Measurements from ENCODE around the gene MGMT. TPM values are rescaled to one million over a fixed set of nuclear protein-coding genes. Genes with fewer than 3 reads are reported as not detected.

The MGMT gene
- total RNA-seq, 1 experiment from 2014 or later: 9.4 TPM

DNA sequence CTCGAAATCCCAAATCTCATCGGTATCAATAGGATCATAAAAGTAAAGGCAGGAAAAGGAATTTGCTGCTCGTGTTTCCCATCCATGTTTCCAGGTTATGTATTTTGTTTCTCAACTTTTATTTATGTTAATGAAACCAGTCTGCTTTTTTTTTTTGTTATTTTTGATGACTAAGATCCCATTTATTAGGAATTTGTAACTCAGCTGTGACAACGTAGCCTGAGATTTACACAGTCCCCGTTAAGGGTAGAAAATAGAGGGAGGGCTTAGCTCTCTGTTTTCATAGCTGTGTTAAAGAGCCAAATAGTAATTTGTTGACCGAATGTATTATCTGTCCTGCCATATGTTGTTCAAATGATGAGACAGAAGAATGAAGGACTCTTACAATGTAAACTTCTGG, 164.0 kb downstream of the MGMT start:
- no peaks in the 10 kb centered on the region for H3K27me3 ChIP-seq (replicated peaks)
- H3K36me3 ChIP-seq: no peaks in the 10 kb centered on the region
- no peak for DNase-seq (ENCODE audit: low read depth in 1 of 2, low spot score in 2 of 2)
- H3K4me1 ChIP-seq (replicated peaks): no peaks in the 10 kb centered on the region
- H3K27ac ChIP-seq: no peak overlapping the region
- peaks cover 14% of the 10 kb centered on the region for H3K9me3 ChIP-seq (replicated peaks)
- H3K4me3 ChIP-seq: no peak overlapping the region

DNA sequence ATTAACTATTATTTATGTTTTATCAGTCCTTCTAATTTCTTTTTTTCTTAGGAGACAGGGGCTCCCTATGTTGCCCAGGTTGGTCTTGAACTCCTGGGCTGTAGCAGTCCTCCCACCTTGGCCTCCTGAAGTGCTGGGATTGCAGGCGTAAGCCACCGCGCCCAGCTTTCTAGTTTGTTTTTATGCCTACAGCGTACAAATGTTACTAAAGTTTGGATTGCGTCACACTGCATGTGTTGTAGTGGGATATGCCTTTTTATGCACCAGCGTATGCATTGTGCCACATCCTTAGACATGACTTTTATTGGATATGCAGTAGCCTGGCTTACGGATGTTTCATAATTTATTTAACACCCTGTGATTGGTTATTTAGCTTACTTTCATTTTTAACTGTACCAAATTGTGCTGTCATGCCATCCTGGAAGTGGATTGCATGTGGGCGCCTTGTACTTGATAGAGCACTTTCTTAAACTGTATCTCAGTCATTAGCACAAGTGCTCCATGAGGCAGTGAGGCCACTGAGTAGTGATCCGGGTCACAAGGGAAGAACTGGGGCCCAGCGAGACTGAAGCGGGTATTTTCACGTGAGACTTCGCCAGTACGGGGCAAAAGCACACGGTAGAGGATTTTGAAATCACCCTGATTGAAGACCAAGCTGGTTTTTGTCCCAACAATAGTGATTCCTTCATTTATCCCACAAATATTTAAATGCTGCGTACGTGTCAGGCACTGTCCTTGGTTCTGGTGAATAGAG, 165.0 kb downstream of the MGMT start:
- Histone ChIP-seq H3K36me3 (no peaks in the 10 kb centered on the region), H3K27ac (no peak overlapping the region), H3K9me3 (replicated peaks) (peaks cover 16% of the 10 kb centered on the region), H3K4me3 (no peak overlapping the region), H3K4me1 (replicated peaks) (no peaks in the 10 kb centered on the region), H3K27me3 (replicated peaks) (no peaks in the 10 kb centered on the region)
- no peak for DNase-seq (ENCODE audit: low read depth in 1 of 2, low spot score in 2 of 2)

DNA sequence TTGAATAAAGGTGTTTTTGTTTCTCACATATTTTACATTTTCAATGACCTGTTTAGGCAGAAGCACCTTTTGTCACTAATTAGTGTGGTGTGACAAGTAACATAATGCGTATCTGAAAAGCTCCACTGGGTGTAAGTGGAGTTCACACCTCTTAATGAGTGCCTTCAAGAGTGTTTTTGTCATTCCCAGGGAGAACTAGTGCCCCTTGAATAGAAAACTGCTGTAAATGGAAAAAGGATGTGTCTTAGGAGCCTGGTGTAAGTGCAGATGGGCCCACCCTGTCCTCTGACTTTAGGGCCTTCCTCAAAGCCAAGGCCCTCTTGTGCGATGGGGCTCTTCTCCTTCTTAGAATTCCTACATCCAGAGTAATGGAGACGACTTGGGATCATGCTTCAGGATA, 170.0 kb downstream of the MGMT start:
- Histone ChIP-seq H3K4me3 (no peak overlapping the region), H3K9me3 (replicated peaks) (peaks cover 6% of the 10 kb centered on the region; the same call in 1 of the 2 replicates), H3K27ac (no peak overlapping the region), H3K27me3 (replicated peaks) (no peaks in the 10 kb centered on the region), H3K36me3 (no peaks in the 10 kb centered on the region), H3K4me1 (replicated peaks) (no peaks in the 10 kb centered on the region)
- DNase-seq (ENCODE audit: low read depth in 1 of 2, low spot score in 2 of 2): no peak

DNA sequence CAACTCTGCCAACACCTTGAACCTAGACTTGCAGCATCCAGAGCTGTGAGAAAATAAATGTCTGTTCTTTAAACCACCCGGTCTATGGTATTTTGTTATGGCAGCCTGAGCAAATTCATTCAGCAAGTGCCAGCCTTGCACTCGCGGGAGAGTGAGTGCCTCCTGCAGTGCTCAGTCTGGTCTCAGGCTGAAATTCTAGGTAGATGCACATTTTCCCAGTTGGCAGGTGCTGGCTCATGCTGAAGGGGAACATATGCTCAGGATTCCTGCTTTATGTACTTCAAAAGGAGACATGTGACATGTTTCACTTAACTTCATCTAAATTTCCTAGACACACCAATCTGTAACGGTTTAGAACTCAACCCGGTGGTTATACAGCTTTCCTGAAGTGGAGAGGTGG, 170.8 kb downstream of the MGMT start:
- no peaks in the 10 kb centered on the region for H3K4me1 ChIP-seq (replicated peaks)
- H3K27me3 ChIP-seq (replicated peaks): no peaks in the 10 kb centered on the region
- no peak for DNase-seq (ENCODE audit: low read depth in 1 of 2, low spot score in 2 of 2)
- no peaks in the 10 kb centered on the region for H3K36me3 ChIP-seq
- H3K4me3 ChIP-seq: no peak overlapping the region
- H3K9me3 ChIP-seq (replicated peaks): peaks cover 6% of the 10 kb centered on the region; the same call in 1 of the 2 replicates
- H3K27ac ChIP-seq: no peak overlapping the region

DNA sequence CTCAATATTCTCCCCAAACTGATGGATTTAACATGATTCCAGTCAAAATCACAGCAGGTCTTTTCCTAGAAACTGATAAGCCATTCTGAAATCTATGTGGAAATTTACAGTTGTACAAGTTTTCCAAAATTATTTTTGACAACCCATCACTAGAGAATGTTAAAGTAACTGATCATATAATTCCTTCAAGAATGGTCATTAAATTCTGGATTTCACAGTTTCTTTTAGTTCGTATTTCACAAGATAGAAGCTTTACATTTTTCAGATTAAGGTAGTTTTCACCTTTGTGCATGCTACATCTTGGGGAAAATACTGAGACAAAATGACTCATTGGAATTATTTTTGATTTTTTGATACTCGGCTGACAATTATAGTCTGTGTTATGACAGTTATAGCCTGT, 174.3 kb downstream of the MGMT start:
- H3K27ac ChIP-seq: no peak overlapping the region
- no peak overlapping the region for H3K4me3 ChIP-seq
- H3K27me3 ChIP-seq (replicated peaks): no peaks in the 10 kb centered on the region
- H3K36me3 ChIP-seq: no peaks in the 10 kb centered on the region
- no peak for DNase-seq (ENCODE audit: low read depth in 1 of 2, low spot score in 2 of 2)
- no peaks in the 10 kb centered on the region for H3K4me1 ChIP-seq (replicated peaks)
- H3K9me3 ChIP-seq (replicated peaks): peaks cover 1% of the 10 kb centered on the region; the same call in 1 of the 2 replicates

DNA sequence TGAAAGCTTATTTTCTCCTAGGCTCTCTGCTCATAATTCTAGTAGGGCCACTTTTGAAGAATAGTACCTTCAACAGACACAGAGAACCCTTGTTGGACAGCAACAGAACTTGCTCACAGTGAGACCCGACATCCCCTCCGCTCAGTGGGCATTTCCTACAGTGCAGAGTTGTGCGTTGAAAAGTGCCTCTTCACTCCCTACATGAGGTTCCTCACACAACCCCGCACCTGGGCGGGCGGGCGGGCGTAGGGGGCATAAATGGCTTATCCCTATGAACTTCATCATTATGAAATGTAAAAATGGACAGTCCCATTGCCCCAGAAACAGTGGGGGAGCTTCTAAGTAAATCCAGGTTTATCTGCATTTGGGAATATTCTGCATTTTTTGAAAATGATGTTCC, 174.9 kb downstream of the MGMT start:
- no peak overlapping the region for H3K27ac ChIP-seq
- H3K4me1 ChIP-seq (replicated peaks): no peaks in the 10 kb centered on the region
- no peak for DNase-seq (ENCODE audit: low read depth in 1 of 2, low spot score in 2 of 2)
- H3K4me3 ChIP-seq: no peak overlapping the region
- H3K9me3 ChIP-seq (replicated peaks): no peaks in the 10 kb centered on the region; the same call in 1 of the 2 replicates
- no peaks in the 10 kb centered on the region for H3K27me3 ChIP-seq (replicated peaks)
- H3K36me3 ChIP-seq: no peaks in the 10 kb centered on the region

DNA sequence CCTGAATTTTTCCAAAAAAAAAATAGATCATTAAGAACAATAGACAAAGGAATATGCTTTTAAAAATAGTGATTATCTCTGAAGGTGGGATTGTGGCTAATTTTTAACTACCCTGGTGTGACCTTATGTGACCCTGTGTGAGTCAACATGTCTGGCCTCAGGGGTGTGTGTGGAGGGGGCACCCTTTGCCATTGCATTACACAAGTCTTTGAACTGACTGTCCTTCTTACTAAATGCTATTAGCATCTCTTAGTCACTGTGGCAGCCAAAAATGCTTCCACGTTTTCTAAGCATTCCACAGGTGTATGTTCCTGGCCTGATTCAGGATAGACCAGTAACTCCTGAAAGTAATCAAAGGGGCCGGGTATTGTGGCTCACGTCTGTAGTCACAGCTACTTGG, 175.4 kb downstream of the MGMT start:
- H3K27me3 ChIP-seq (replicated peaks): no peaks in the 10 kb centered on the region
- H3K36me3 ChIP-seq: no peaks in the 10 kb centered on the region
- no peak overlapping the region for H3K4me3 ChIP-seq
- no peaks in the 10 kb centered on the region for H3K4me1 ChIP-seq (replicated peaks)
- H3K9me3 ChIP-seq (replicated peaks): no peaks in the 10 kb centered on the region; the same call in 1 of the 2 replicates
- H3K27ac ChIP-seq: no peak overlapping the region
- no peak for DNase-seq (ENCODE audit: low read depth in 1 of 2, low spot score in 2 of 2)

DNA sequence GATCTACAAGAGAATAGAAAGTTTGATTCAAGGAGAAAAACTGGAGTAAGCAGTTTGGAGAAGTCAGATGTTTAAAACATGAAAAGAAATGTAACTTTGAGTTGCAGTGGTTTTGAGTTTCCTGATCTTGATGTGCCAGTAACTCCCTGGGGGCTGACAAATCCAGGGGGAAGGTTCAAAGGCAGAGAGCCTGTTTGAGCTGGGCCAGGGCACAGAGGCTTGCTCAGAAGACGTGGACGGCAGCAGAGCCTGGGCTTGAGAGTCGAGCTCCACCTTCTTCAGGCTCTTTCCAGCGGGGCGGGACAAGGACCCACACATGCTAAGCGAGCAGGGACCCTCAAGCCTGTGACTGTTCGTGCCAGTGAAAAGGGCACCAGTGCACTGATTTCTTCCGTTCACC, 176.2 kb downstream of the MGMT start:
- no peaks in the 10 kb centered on the region for H3K4me1 ChIP-seq (replicated peaks)
- H3K27ac ChIP-seq: no peak overlapping the region
- peaks cover 4% of the 10 kb centered on the region for H3K9me3 ChIP-seq (replicated peaks)
- H3K27me3 ChIP-seq (replicated peaks): no peaks in the 10 kb centered on the region
- H3K36me3 ChIP-seq: no peaks in the 10 kb centered on the region
- H3K4me3 ChIP-seq: no peak overlapping the region
- no peak for DNase-seq (ENCODE audit: low read depth in 1 of 2, low spot score in 2 of 2)

DNA sequence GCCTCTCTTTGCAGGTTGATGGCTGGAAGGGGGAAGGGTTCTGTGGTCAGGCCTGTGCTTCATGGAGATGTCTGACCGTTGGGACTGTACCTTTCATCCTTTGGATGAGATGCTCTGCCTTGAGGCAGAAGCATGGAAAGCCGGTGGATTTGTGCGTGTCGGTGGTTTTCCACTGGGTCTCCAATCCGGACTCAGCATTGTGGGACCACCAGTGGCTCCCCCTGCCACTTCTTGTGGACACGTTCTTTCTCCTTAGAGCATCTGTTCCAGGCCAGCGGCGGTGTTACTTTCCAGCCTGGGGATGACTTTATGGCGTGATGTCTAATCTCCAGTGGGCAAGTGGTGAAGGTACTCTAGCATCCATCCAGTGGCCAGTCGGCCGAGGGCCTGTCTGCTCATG, 178.4 kb downstream of the MGMT start:
- no peak overlapping the region for H3K4me3 ChIP-seq
- H3K4me1 ChIP-seq (replicated peaks): no peaks in the 10 kb centered on the region
- H3K9me3 ChIP-seq (replicated peaks): peaks cover 10% of the 10 kb centered on the region
- H3K36me3 ChIP-seq: no peaks in the 10 kb centered on the region
- H3K27ac ChIP-seq: no peak overlapping the region
- no peak for DNase-seq (ENCODE audit: low read depth in 1 of 2, low spot score in 2 of 2)
- H3K27me3 ChIP-seq (replicated peaks): no peaks in the 10 kb centered on the region

DNA sequence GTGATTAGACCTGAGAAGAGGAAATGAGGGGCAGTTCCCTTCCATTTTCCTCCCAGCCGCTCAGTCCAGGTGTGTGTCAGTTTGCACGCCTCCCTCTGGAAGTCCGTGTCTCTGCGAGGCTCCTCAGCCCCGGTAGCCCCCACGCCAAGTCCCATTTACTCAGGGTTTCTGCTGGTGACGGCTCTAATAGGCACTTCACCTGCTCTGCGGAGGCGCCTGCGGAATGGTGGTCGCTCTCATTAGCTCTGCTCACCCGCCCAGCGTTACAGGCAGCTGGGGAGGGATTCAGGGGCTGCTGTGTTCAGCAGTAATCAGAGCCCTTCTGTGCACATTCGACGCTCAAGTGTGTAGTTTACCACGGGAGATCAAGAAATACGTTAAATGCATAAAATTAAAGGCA, 179.9 kb downstream of the MGMT start:
- DNase-seq (ENCODE audit: low read depth in 1 of 2, low spot score in 2 of 2): no peak
- H3K4me1 ChIP-seq (replicated peaks): no peaks in the 10 kb centered on the region
- no peak overlapping the region for H3K4me3 ChIP-seq
- H3K36me3 ChIP-seq: no peaks in the 10 kb centered on the region
- H3K9me3 ChIP-seq (replicated peaks): peaks cover 10% of the 10 kb centered on the region
- H3K27me3 ChIP-seq (replicated peaks): no peaks in the 10 kb centered on the region
- no peak overlapping the region for H3K27ac ChIP-seq

DNA sequence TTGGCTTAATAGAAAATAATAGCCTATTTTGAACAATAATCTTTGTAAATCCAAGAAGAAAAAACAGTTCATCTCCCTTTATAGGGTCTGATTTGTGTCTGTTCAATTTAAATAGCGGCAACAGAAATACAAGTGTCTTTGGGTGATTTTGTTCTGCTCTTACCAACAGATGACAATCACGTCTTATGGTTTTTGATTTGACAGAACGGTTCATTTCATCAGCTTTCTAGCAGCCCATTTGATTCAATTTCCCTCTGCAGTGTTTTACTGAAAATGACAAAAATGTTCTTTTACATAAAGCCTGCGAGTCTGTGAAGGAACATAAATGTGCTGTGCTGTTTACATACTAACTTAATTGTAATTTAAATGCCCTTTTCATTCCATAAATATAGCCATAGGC, 180.5 kb downstream of the MGMT start:
- H3K27me3 ChIP-seq (replicated peaks): no peaks in the 10 kb centered on the region

DNA sequence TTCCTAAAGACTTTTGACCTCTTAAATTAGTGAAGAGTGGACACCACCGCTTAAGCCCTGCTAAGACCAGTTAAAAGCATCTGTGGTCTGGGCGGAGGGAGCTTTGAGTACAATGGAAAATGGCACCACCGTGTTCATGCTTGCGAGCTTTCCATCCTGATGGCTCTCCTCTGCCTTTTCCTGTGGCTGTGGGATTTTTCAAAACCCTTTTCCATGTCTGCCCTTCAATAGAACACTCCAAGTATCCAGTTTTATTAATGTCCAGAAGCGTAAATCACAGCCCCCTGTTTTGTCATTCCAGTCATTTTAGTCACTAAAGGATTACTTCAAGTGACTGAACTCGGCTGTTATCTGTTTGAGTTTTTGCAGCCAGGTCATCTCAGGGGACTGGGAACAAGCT, 181.8 kb downstream of the MGMT start:
- no peaks in the 10 kb centered on the region for H3K4me1 ChIP-seq (replicated peaks)
- no peak overlapping the region for H3K4me3 ChIP-seq
- H3K27ac ChIP-seq: no peak overlapping the region
- H3K36me3 ChIP-seq: no peaks in the 10 kb centered on the region
- H3K27me3 ChIP-seq (replicated peaks): no peaks in the 10 kb centered on the region
- DNase-seq (ENCODE audit: low read depth in 1 of 2, low spot score in 2 of 2): no peak
- peaks cover 10% of the 10 kb centered on the region for H3K9me3 ChIP-seq (replicated peaks)

More for the DNA sequence above, 180.5 kb downstream of the MGMT start:
- no peak overlapping the region for H3K27ac ChIP-seq
- no peak for DNase-seq (ENCODE audit: low read depth in 1 of 2, low spot score in 2 of 2)
- peaks cover 10% of the 10 kb centered on the region for H3K9me3 ChIP-seq (replicated peaks)
- no peak overlapping the region for H3K4me3 ChIP-seq
- H3K4me1 ChIP-seq (replicated peaks): no peaks in the 10 kb centered on the region
- no peaks in the 10 kb centered on the region for H3K36me3 ChIP-seq

DNA sequence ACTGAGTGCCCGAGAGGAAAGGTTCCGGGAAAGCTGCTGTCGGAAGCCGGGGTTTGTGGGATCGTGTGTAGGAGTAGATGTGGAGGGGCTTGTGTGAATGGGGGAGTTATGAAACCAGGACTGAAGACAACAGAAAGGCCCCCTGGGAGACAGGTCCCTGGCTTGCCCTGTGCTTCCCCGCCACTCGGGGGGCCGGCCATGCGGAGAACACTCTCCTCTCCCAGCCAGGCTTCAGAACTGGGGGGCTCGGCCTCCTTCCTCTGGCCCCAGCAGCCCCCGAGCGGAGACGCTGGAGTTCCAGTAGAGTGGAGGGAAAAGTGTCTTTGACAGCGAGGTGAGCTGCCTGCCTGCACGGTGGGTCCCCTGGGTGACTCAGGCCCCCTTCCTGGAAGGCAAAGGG, 185.0 kb downstream of the MGMT start:
- H3K27me3 ChIP-seq (replicated peaks): no peaks in the 10 kb centered on the region
- no peaks in the 10 kb centered on the region for H3K36me3 ChIP-seq
- no peaks in the 10 kb centered on the region for H3K4me1 ChIP-seq (replicated peaks)
- H3K27ac ChIP-seq: no peak overlapping the region
- no peak overlapping the region for H3K4me3 ChIP-seq
- peaks cover 10% of the 10 kb centered on the region for H3K9me3 ChIP-seq (replicated peaks)
- no peak for DNase-seq (ENCODE audit: low read depth in 1 of 2, low spot score in 2 of 2)

DNA sequence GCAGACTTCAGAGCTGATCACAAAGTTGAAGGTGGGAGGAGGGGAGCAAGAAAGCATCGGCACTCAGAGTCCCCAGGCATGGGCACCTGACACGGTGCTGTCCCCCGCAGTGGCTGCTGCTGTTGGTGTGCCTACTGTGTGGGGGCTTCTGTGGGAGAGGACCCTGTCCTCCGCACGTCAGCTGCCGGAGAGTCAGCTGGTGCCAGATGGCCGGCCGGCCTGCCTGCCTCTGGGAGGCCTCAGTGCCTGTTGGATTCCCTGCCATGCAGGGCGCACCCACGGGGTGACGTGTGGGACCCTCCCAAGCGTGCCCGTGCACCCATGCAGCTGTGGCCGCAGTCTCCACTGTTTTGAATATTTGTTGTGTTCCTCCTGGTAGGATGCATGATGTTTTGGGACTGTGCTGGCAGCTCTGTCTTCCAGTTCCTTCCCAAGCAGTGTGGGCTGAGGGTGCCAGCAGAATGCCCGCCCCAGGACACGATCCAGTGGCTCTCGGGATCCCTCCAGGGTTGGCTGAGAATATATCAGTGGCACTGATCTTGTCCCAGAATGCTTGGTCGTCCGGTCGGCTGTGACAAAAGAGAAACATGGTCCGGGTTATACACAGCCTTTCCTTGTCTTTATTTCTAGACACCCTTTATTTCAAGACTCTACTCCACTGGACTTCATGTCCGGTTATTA, 185.6 kb downstream of the MGMT start:
- Histone ChIP-seq H3K4me3 (no peak overlapping the region), H3K36me3 (no peaks in the 10 kb centered on the region), H3K27ac (no peak overlapping the region), H3K4me1 (replicated peaks) (no peaks in the 10 kb centered on the region), H3K9me3 (replicated peaks) (peaks cover 8% of the 10 kb centered on the region), H3K27me3 (replicated peaks) (no peaks in the 10 kb centered on the region)
- no peak for DNase-seq (ENCODE audit: low read depth in 1 of 2, low spot score in 2 of 2)

Data from SJSA1 (cell line).